PC-3 (cell line): ENCODE measurements around the gene LRP5. TPM values are rescaled to one million over a fixed set of nuclear protein-coding genes. Genes with fewer than 3 reads are reported as not detected.

ENCODE experiments used
- ATAC-seq: fragments of 200-7000 bp; cut with Tn5 transposase; 2 replicates; pipeline ENCODE4 v1.9.1; 2020; ENCODE audit warnings: mild to moderate bottlenecking, moderate library complexity
- BruUV-seq: library from RNA; stranded (reverse); fragments of 400-500 nt; replicated peaks from 2 replicates; lab custom pipeline; 2021; lab: Mats Ljungman, UMichigan
- CTCF ChIA-PET: fragments of 300-600 bp; sonication (Branson Sonifier 250); formaldehyde crosslinking; loops from one replicate; lab custom pipeline; 2022; ENCODE audit warnings: antibody characterized with exemption; lab: Charles Lee
- POLR2A ChIA-PET: fragments of 300-600 bp; sonication (Branson Sonifier 250); formaldehyde crosslinking; loops from one replicate; lab custom pipeline; 2022; ENCODE audit warnings: antibody characterized with exemption; ENCODE audit not compliant: unreplicated experiment; lab: Charles Lee
- DNase-seq: peaks from one replicate; pipeline ENCODE4 v3.0.0-alpha.2; 2015
- H2AFZ ChIP-seq: fragments of 300-600 bp; sonication (generic); 2 replicates; pipeline ENCODE4 v1.6.0; 2016; ENCODE audit warnings: antibody characterized with exemption, low read length
- H3F3A ChIP-seq: fragments of 300-600 bp; sonication (generic); one replicate; pipeline ENCODE4 v1.6.0; 2017; ENCODE audit warnings: antibody characterized with exemption, low read length, control low read depth, mild to moderate bottlenecking; ENCODE audit not compliant: unreplicated experiment
- H3K27ac ChIP-seq: fragments of 300-600 bp; sonication (generic); 2 replicates; pipeline ENCODE4 v1.5.1; 2016; ENCODE audit warnings: mild to moderate bottlenecking, low read length
- H3K27me3 ChIP-seq: fragments of 300-600 bp; sonication (generic); 2 replicates; pipeline ENCODE4 v1.6.1; 2016; ENCODE audit warnings: low read length, mixed read lengths
- H3K36me3 ChIP-seq: fragments of 300-600 bp; sonication (generic); 2 replicates; pipeline ENCODE4 v1.6.1; 2016; ENCODE audit warnings: low read depth, mixed run types, low read length, mixed read lengths
- H3K4me1 ChIP-seq: fragments of 300-600 bp; sonication (generic); 2 replicates; pipeline ENCODE4 v1.5.1; 2016; ENCODE audit warnings: low read length; ENCODE audit not compliant: insufficient read depth
- H3K4me2 ChIP-seq: fragments of 300-600 bp; sonication (generic); 2 replicates; pipeline ENCODE4 v1.6.0; 2016; ENCODE audit warnings: low read length
- H3K4me3 ChIP-seq: fragments of 300-600 bp; sonication (generic); 2 replicates; pipeline ENCODE4 v1.5.1; 2016; ENCODE audit warnings: mild to moderate bottlenecking, low read length, mixed read lengths
- H3K79me2 ChIP-seq: fragments of 300-600 bp; sonication (generic); 2 replicates; pipeline ENCODE4 v1.6.1; 2017; ENCODE audit warnings: low read length, mixed read lengths
- H3K9ac ChIP-seq: fragments of 300-600 bp; sonication (generic); 2 replicates; pipeline ENCODE4 v1.6.0; 2016; ENCODE audit warnings: mild to moderate bottlenecking, low read length
- H3K9me2 ChIP-seq: fragments of 300-600 bp; sonication (generic); replicated peaks from 2 replicates; pipeline ENCODE4 v1.6.1; 2016; ENCODE audit warnings: mixed run types, low read length, mixed read lengths
- H3K9me3 ChIP-seq: fragments of 300-600 bp; sonication (generic); 2 replicates; pipeline ENCODE4 v1.6.1; 2016; ENCODE audit warnings: low read length, mixed read lengths
- H4K20me1 ChIP-seq: fragments of 300-600 bp; sonication (generic); 2 replicates; pipeline ENCODE4 v1.6.1; 2016; ENCODE audit warnings: low read length, mixed read lengths
- EZH2 ChIP-seq: fragments of 300-600 bp; sonication (generic); IDR thresholded peaks from one replicate; pipeline ENCODE4 v1.6.1; 2017; ENCODE audit warnings: antibody characterized with exemption, mild to moderate bottlenecking, low read length; ENCODE audit not compliant: unreplicated experiment
- EZH2phosphoT487 ChIP-seq: fragments of 300-600 bp; sonication (generic); IDR thresholded peaks from 2 replicates; pipeline ENCODE4 v1.6.1; 2018; ENCODE audit warnings: mild to moderate bottlenecking, antibody characterized with exemption, low read length, borderline replicate concordance
- intact Hi-C: fragments of 100-400 bp; cut with micrococcal nuclease; formaldehyde crosslinking; loops from 2 replicates; pipeline ENCODE4 v1.9.0; 2023
- total RNA-seq: library from RNA; depleted of rRNA; stranded (reverse); fragments of >200 nt; gene quantifications from 2 replicates; pipeline ENCODE4 v1.2.3, GENCODE V29; 2014
- TF ChIP-seq, protein P1 (sequence below): fragments of 300-600 bp; sonication (generic); conservative IDR thresholded peaks from 2 replicates; pipeline ENCODE4 v1.5.1; 2017; ENCODE audit warnings: antibody characterized with exemption, low read depth, mild to moderate bottlenecking, low read length

Gene LRP5
- total RNA-seq, 1 experiment from 2014 or later = 64.3 TPM

DNA sequence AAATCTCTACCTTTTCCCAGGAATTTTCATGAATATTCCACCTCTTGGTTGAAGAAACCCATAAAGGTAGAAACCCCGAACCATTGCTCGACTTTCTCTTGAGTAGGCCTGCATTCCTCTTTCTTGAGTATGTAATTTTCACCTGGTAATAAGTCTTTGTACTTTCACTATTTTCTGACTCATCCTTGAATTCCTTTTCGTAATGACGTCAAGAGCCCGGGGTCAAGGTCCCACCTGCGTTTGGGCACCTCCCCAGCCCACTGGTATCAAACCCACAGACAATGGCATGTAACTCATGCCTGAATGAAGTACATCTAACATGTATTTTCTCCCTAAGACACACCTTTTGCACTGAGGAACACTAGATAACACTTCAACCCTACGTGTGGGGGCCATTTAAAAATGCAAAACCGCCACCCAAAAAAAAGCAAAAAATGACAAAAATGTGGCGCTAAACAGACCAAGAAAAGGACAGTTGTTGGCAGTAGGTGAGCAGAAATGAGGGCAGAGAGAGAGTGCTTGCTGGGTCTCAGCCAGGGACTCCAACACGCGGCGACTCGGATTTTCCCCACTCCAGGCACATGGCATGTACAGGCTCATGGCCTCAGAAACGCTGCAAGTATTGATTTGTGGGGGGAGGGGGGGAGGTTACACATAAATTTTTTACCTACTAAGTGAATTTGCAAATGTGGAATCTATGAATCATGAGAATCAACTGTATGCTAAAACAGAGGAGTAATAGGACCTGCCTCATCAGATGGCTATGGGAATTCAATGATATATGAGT is 36.5 kb upstream of the LRP5 start:
- no peaks in the 10 kb centered on the region for H3K36me3 ChIP-seq
- H4K20me1 ChIP-seq = no peaks in the 10 kb centered on the region
- ChIA-PET CTCF (no interaction called here), POLR2A (no interaction called here)
- H3F3A ChIP-seq = no peaks in the 10 kb centered on the region
- no peak overlapping the region for H3K9ac ChIP-seq
- no peak overlapping the region for H3K27ac ChIP-seq
- H3K9me2 ChIP-seq = no peaks in the 10 kb centered on the region
- no TSS peak for BruUV-seq
- no peaks in the 10 kb centered on the region for H3K9me3 ChIP-seq
- H3K4me3 ChIP-seq = no peak overlapping the region
- TF ChIP-seq EZH2 = no peak
- TF ChIP-seq, protein P1, sequence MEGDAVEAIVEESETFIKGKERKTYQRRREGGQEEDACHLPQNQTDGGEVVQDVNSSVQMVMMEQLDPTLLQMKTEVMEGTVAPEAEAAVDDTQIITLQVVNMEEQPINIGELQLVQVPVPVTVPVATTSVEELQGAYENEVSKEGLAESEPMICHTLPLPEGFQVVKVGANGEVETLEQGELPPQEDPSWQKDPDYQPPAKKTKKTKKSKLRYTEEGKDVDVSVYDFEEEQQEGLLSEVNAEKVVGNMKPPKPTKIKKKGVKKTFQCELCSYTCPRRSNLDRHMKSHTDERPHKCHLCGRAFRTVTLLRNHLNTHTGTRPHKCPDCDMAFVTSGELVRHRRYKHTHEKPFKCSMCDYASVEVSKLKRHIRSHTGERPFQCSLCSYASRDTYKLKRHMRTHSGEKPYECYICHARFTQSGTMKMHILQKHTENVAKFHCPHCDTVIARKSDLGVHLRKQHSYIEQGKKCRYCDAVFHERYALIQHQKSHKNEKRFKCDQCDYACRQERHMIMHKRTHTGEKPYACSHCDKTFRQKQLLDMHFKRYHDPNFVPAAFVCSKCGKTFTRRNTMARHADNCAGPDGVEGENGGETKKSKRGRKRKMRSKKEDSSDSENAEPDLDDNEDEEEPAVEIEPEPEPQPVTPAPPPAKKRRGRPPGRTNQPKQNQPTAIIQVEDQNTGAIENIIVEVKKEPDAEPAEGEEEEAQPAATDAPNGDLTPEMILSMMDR = no peak
- TF ChIP-seq EZH2phosphoT487 = no peak
- H3K4me1 ChIP-seq = peaks cover 5% of the 10 kb centered on the region
- no peaks in the 10 kb centered on the region for H3K27me3 ChIP-seq
- H3K4me2 ChIP-seq = no peak overlapping the region
- intact Hi-C loops = no loop called here
- H3K79me2 ChIP-seq = peaks cover 12% of the 10 kb centered on the region
- no peak for ATAC-seq
- no peak for DNase-seq
- H2AFZ ChIP-seq = no peak overlapping the region

DNA sequence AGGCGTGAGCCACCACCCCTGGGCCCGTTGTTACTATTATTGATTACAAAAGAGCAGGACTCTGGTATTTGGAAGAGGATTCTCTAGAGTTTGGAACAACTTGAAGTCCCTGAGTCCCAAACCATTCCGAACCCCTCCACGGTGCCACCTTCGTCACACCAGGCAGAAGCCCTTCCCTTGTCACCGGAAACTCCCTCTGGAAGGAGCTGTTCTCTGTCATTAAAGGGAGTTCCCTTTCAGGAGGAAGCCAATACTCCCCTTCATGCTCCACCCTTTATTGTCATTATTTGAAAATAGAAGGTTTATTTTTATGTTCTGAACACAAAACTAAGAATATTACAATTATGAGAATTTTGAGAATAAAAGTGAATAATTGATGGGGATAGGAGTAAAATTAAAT is 35.5 kb upstream of the LRP5 start:
- ATAC-seq = no peak
- H3K79me2 ChIP-seq = peaks cover 4% of the 10 kb centered on the region; the same call in 1 of the 2 replicates
- H3K4me3 ChIP-seq = no peak overlapping the region
- intact Hi-C loops = no loop called here
- H3K36me3 ChIP-seq = no peaks in the 10 kb centered on the region
- H3F3A ChIP-seq = no peaks in the 10 kb centered on the region
- DNase-seq = no peak
- no peak overlapping the region for H3K4me2 ChIP-seq
- TF ChIP-seq EZH2 = no peak
- TF ChIP-seq, protein P1 = no peak
- no peak for TF ChIP-seq EZH2phosphoT487
- no peak overlapping the region for H3K9ac ChIP-seq
- ChIA-PET CTCF (interaction anchor here (0.9 kb wide), 1 partner anchor 22 kb away, joined by 3 read pairs; no protein-coding TSS in a partner anchor), POLR2A (no interaction called here)
- no TSS peak for BruUV-seq
- no peaks in the 10 kb centered on the region for H3K27me3 ChIP-seq
- no peaks in the 10 kb centered on the region for H4K20me1 ChIP-seq
- no peaks in the 10 kb centered on the region for H3K9me2 ChIP-seq
- no peaks in the 10 kb centered on the region for H3K9me3 ChIP-seq
- no peak overlapping the region for H2AFZ ChIP-seq
- no peak overlapping the region for H3K27ac ChIP-seq
- peaks cover 4% of the 10 kb centered on the region; the same call in 1 of the 2 replicates for H3K4me1 ChIP-seq

DNA sequence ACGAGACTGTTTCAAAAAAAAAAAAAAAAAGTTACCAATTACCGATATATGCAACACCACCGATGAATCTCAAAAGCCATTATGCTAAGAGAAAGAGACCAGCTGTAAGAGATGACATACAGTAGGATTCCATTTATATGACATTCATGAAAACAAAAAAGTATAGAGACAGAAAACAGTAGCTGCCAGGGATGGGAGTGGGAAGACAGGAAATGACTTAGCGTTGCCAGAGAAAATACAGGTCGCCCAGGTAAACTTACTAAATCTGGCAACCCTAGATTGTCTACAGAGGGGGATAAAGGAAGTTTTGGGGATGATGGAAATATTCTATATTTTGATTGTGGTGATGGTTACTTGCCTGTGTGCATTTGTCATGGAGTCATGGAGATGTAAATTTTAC is 32.7 kb upstream of the LRP5 start:
- Histone ChIP-seq H4K20me1 (no peaks in the 10 kb centered on the region), H3K9me2 (no peaks in the 10 kb centered on the region), H3K27me3 (no peaks in the 10 kb centered on the region), H3K9ac (no peak overlapping the region), H3K27ac (no peak overlapping the region), H3F3A (no peaks in the 10 kb centered on the region), H2AFZ (no peak overlapping the region), H3K4me3 (no peak overlapping the region), H3K79me2 (no peaks in the 10 kb centered on the region), H3K36me3 (no peaks in the 10 kb centered on the region), H3K9me3 (0 out of 2 replicates have a peak, but pooled peaks cover under 1% of the 10 kb centered on the region), H3K4me1 (no peaks in the 10 kb centered on the region), H3K4me2 (no peak overlapping the region)
- intact Hi-C loops = no loop called here
- no TSS peak for BruUV-seq
- ChIA-PET POLR2A (no interaction called here), CTCF (no interaction called here)
- no peak for ATAC-seq
- TF ChIP-seq, protein P1 = no peak
- no peak for TF ChIP-seq EZH2
- TF ChIP-seq EZH2phosphoT487 = no peak
- DNase-seq = peak; percentile 5
